K562 (cell line): ENCODE results near the gene FCAR. TPM values are rescaled to one million over a fixed set of nuclear protein-coding genes. Genes with fewer than 3 reads are reported as not detected.
"Not testable (repeated sequence)": the region's sequence is repeated elsewhere in the genome, so short reads cannot be mapped to it uniquely, and the experiment has no call there.

Source experiments
- ATAC-seq: fragments of 200-7000 bp; cut with Tn5 transposase; 3 replicates; pipeline ENCODE4 v1.9.1; 2020; ENCODE audit warnings: moderate library complexity
- BruUV-seq: library from RNA; stranded (reverse); fragments of 400-500 nt; replicated peaks from 2 replicates; lab custom pipeline; 2021; lab: Mats Ljungman, UMichigan
- CTCF ChIA-PET: fragments of 300-600 bp; formaldehyde crosslinking; extraction: SDS; loops from one replicate; lab custom pipeline; 2021; ENCODE audit warnings: low intra/inter-chr PET ratio; lab: Yijun Ruan, JAX
- POLR2A ChIA-PET: fragments of 300-600, 350-650 bp; sonication (Branson Sonifier 250); formaldehyde crosslinking; extraction: SDS; loops from one replicate; lab custom pipeline; 2021; ENCODE audit warnings: antibody characterized with exemption, inconsistent platforms; lab: Yijun Ruan, JAX
- DNase-seq, 4 experiments: peaks; one replicate each; pipeline versions ENCODE4 v3.0.0 to v3.0.0-alpha.2; 2011 to 2018; ENCODE audit warnings: low spot score in 3 of 4, mixed read lengths in 3 of 4; ENCODE audit errors: extremely low read depth in 1 of 4
- FAIRE-seq: peaks from 2 replicates; lab custom pipeline; 2011; peaks lifted over from hg19 to GRCh38; lab: Jason Lieb, UNC
- H2AFZ ChIP-seq: 2 replicates; pipeline ENCODE4 v1.6.0; 2011; ENCODE audit warnings: low read depth, low read length, control low read depth, inconsistent platforms
- H3K27ac ChIP-seq: fragments of 200-600 bp; 3 replicates; pipeline ENCODE4 v1.8.0; 2011; ENCODE audit warnings: low read depth, mild to moderate bottlenecking, control low read depth, inconsistent platforms, low read length, moderate library complexity, mixed read lengths; ENCODE audit errors: extremely low read depth
- H3K27me3 ChIP-seq, 2 experiments: fragments of 300-600 bp in 1 of 2; 2 replicates in 1 of 2; 3 replicates in 1 of 2; pipeline versions ENCODE4 v1.6.0 to v1.8.0; 2011; ENCODE audit warnings: inconsistent platforms in 2 of 2, low read length in 2 of 2, mild to moderate bottlenecking in 1 of 2, mixed read lengths in 1 of 2, moderate library complexity in 1 of 2; ENCODE audit not compliant: control insufficient read depth in 2 of 2, insufficient read depth in 2 of 2
- H3K36me3 ChIP-seq: fragments of 300-600 bp; 3 replicates; pipeline ENCODE4 v1.8.0; 2011; ENCODE audit warnings: mild to moderate bottlenecking, low read length, inconsistent platforms; ENCODE audit not compliant: control insufficient read depth, insufficient read depth
- H3K4me1 ChIP-seq, 2 experiments: fragments of 200-600 bp in 1 of 2; replicated peaks in 1 of 2; 2 replicates in 1 of 2; 3 replicates in 1 of 2; pipeline versions ENCODE4 v1.5.1 to v1.8.0; 2011; ENCODE audit warnings: inconsistent platforms in 2 of 2, low read length in 2 of 2, mild to moderate bottlenecking in 1 of 2, mixed read lengths in 1 of 2, moderate library complexity in 1 of 2; ENCODE audit not compliant: control insufficient read depth in 2 of 2, insufficient read depth in 2 of 2
- H3K4me2 ChIP-seq: 2 replicates; pipeline ENCODE4 v1.6.1; 2011; ENCODE audit warnings: low read length, control low read depth, inconsistent platforms, mixed read lengths; ENCODE audit not compliant: insufficient read depth
- H3K4me3 ChIP-seq: fragments of 200-600 bp; sonication (generic), shearing (Covaris generic); 2 replicates; pipeline ENCODE4 v1.5.1; 2016; ENCODE audit warnings: control low read depth, inconsistent platforms
- H3K79me2 ChIP-seq: fragments of 200-600 bp; 3 replicates; pipeline ENCODE4 v1.8.0; 2011; ENCODE audit warnings: low read length, inconsistent platforms; ENCODE audit not compliant: control insufficient read depth, insufficient read depth
- H3K9ac ChIP-seq, 2 experiments: 2 replicates each; pipeline versions ENCODE4 v1.6.0 to v1.6.1; 2011; ENCODE audit warnings: low read depth in 2 of 2, low read length in 2 of 2, control low read depth in 1 of 2, inconsistent platforms in 1 of 2, mild to moderate bottlenecking in 1 of 2, mixed read lengths in 1 of 2; ENCODE audit not compliant: insufficient read depth in 1 of 2
- H3K9me1 ChIP-seq: one replicate; pipeline ENCODE4 v1.6.0; 2011; ENCODE audit warnings: inconsistent platforms, mild to moderate bottlenecking, low read length, moderate library complexity; ENCODE audit not compliant: control insufficient read depth, insufficient read depth
- H3K9me3 ChIP-seq: replicated peaks from 2 replicates; pipeline ENCODE4 v1.5.1; 2011; ENCODE audit warnings: low read depth, low read length, inconsistent platforms; ENCODE audit not compliant: control insufficient read depth, insufficient read depth
- H4K20me1 ChIP-seq: replicated peaks from 2 replicates; pipeline ENCODE4 v1.6.1; 2011; ENCODE audit warnings: low read length, inconsistent platforms, mixed read lengths; ENCODE audit not compliant: control insufficient read depth, insufficient read depth
- BRD9 ChIP-seq: fragments of 450-650 bp; IDR thresholded peaks from 2 replicates; pipeline ENCODE4 v1.6.1; 2018; ENCODE audit warnings: low read depth; ENCODE audit not compliant: partially characterized antibody
- PHB ChIP-seq: fragments of 250-450 bp; sonication (Bioruptor Pico); IDR thresholded peaks from 2 replicates; pipeline ENCODE4 v1.5.0; 2021
- RERE ChIP-seq: sonication (generic); formaldehyde crosslinking; IDR thresholded peaks from 2 replicates; pipeline ENCODE4 v1.8.0; 2023; ENCODE audit warnings: missing genetic modification reagents, mild to moderate bottlenecking, borderline replicate concordance
- ZBTB2 ChIP-seq: fragments of 450-650 bp; IDR thresholded peaks from 2 replicates; pipeline ENCODE4 v1.6.1; 2016; ENCODE audit warnings: antibody characterized with exemption
- WGBS: fragments of 100-300 bp; shearing (Covaris generic); methylation state at CpG from one replicate; pipeline ENCODE4 v1.1.6; 2016; ENCODE audit warnings: low coverage, mixed read lengths; ENCODE audit not compliant: insufficient coverage; ENCODE audit errors: missing lambda C conversion rate; 5-methylcytosine and 5-hydroxymethylcytosine counted together
- in situ Hi-C: fragments of 300-500 bp; cut with MboI; formaldehyde crosslinking; loops from 4 replicates; pipeline ENCODE4 v1.15.0; 2018; ENCODE audit warnings: inconsistent platforms, mixed read lengths
- intact Hi-C: fragments of 100-400 bp; cut with micrococcal nuclease; formaldehyde crosslinking; loops from 2 replicates; pipeline ENCODE4 v1.14.2; 2022
- polyA plus RNA-seq, 8 experiments: library from polyadenylated mRNA; depleted of rRNA in 4 of 8; stranded (reverse) in 5 of 8; unstranded in 3 of 8; fragments of >200 nt; fragmentation: Nextera tagmentation in 2 of 8; fragmentation: Illumina TruSeq in 1 of 8; extraction: Ambion mirVana in 2 of 8; extraction: Trizol in 1 of 8; gene quantifications; 2 replicates each; pipeline versions ENCODE4 v1.2.1 to v1.2.3, GENCODE V29; 2011 to 2014; ENCODE audit warnings: inconsistent platforms in 1 of 8, missing spikeins in 1 of 8
- total RNA-seq, 7 experiments: library from RNA; depleted of rRNA in 6 of 7; stranded (reverse); fragments of >200 nt in 6 of 7; fragmentation: Illumina TruSeq in 2 of 7; extraction: Trizol in 2 of 7; gene quantifications; 2 replicates each; pipeline versions ENCODE4 v1.2.1 to v1.2.3, GENCODE V29; 2011 to 2021; ENCODE audit warnings: low replicate concordance in 1 of 7

Gene FCAR
- total and polyA plus RNA-seq, 9 of the 15 experiments (the other 6 are each of a cell fraction or from before 2014, with no cell fraction given), result not detected

GRCh38 chr19:54851353-54851752 is 22.7 kb upstream of the FCAR start (continued):
- TF ChIP-seq RERE (CRISPR knock-in tag) (no peak), BRD9 (no peak), PHB (CRISPR knock-in tag) (no peak), ZBTB2 (no peak)

DNA sequence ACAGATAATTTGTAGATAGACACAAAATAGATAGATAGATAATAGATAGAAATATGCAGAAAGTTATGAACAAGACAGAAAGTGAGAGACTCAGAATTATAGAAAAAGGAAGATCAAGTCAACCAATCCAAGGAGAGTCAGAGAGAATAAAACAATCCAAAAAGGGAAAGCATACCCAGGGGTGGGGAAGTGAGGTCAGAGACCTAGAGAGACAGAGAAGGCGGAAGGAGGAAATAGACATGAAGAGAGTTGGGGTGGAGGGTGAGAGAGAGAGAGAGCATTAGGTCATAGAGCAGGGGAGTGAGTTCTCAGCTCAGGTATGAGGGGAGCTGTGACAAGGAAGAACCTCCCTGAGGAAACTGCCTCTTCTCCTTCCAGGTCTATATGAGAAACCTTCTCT is 18.8 kb upstream of the FCAR start:
- H3K4me1 ChIP-seq, DNase-seq, H4K20me1 ChIP-seq, H2AFZ ChIP-seq, BruUV-seq, CTCF ChIA-PET, ATAC-seq, H3K4me2 ChIP-seq, H3K36me3 ChIP-seq, H3K27ac ChIP-seq, H3K27me3 ChIP-seq, H3K79me2 ChIP-seq, H3K9me1 ChIP-seq, FAIRE-seq, H3K9ac ChIP-seq, H3K9me3 ChIP-seq, POLR2A ChIA-PET, H3K4me3 ChIP-seq: not testable (repeated sequence)
- in situ Hi-C loops (loop anchor here (5.0 kb wide), 1 partner anchor 33 kb away; no protein-coding TSS in a partner anchor), intact Hi-C loops (loop anchor here (5.0 kb wide), 1 partner anchor 33 kb away; no protein-coding TSS in a partner anchor)
- 0% methylated on average over 1 of the region's 1 CpG for WGBS
